Sigmoid colon (tissue), 7 donors: ENCODE data around the gene OGG1. TPM values are rescaled to one million over a fixed set of nuclear protein-coding genes. Genes with fewer than 3 reads are reported as not detected.
A peak's percentile ranks its signal among the peaks of the same experiment; 100 is the strongest.

Experiments
- DNase-seq: peaks from one replicate; pipeline ENCODE4 v3.0.0-alpha.2; 2019
- H3K27ac ChIP-seq, 4 donors: fragments of 200-600 bp; sonication (generic); one replicate each; pipeline ENCODE4 v1.5.1; 2016 to 2019; ENCODE audit warnings: mild to moderate bottlenecking in 1 of 4
- H3K27me3 ChIP-seq, 3 donors: fragments of 200-600 bp; sonication (generic); one replicate each; pipeline ENCODE4 v1.5.1; 2019; ENCODE audit warnings: mild to moderate bottlenecking in 1 of 3
- H3K36me3 ChIP-seq, 4 donors: fragments of 200-600 bp; sonication (generic); one replicate each; pipeline ENCODE4 v1.5.1; 2016 to 2019
- H3K4me1 ChIP-seq, 4 donors: fragments of 200-600 bp; sonication (generic); one replicate each; pipeline ENCODE4 v1.5.1; 2017 to 2019
- H3K4me3 ChIP-seq, 4 donors: fragments of 200-600 bp; sonication (generic); one replicate each; pipeline ENCODE4 v1.5.1; 2017 to 2019; ENCODE audit warnings: mild to moderate bottlenecking in 2 of 4, moderate library complexity in 1 of 4
- H3K9me3 ChIP-seq, 4 donors: fragments of 200-600 bp in 3 of 4; sonication (generic) in 3 of 4; one replicate each; pipeline versions ENCODE4 v1.5.1 to v1.6.1; 2013 to 2019
- CTCF ChIP-seq, 4 experiments: fragments of 450-650 bp in 3 of 4; fragments of 200-600 bp in 1 of 4; IDR thresholded peaks; one replicate each; pipeline ENCODE4 v1.5.1; 2016 to 2019; ENCODE audit warnings: antibody characterized with exemption in 4 of 4, mild to moderate bottlenecking in 3 of 4, moderate library complexity in 2 of 4
- EP300 ChIP-seq, 4 donors: sonication (generic); formaldehyde crosslinking; IDR thresholded peaks; one replicate each; pipeline ENCODE4 v1.6.1; 2017; ENCODE audit warnings: antibody characterized with exemption in 4 of 4
- POLR2A ChIP-seq, 2 donors: fragments of 450-650 bp; IDR thresholded peaks; one replicate each; pipeline ENCODE4 v1.6.1; 2016; ENCODE audit warnings: antibody characterized with exemption in 2 of 2, mild to moderate bottlenecking in 2 of 2, moderate library complexity in 2 of 2
- POLR2AphosphoS5 ChIP-seq, 4 donors: sonication (generic); formaldehyde crosslinking; IDR thresholded peaks; one replicate each; pipeline ENCODE4 v1.6.1; 2017; ENCODE audit warnings: antibody characterized with exemption in 4 of 4
- WGBS, 2 donors: extraction: QIAGEN DNeasy Blood & Tissue Kit; methylation state at CpG; one replicate each; pipeline ENCODE4 v1.1.7; 2013; 5-methylcytosine and 5-hydroxymethylcytosine counted together
- intact Hi-C: fragments of 100-400 bp; cut with DNase I; formaldehyde crosslinking; loops from one replicate; pipeline ENCODE4 v1.15.1; 2023
- polyA plus RNA-seq, 3 donors: library from polyadenylated mRNA; stranded (reverse); fragments of 200-250 nt; gene quantifications; one replicate each; pipeline ENCODE4 v1.2.3, GENCODE V29; 2013
- total RNA-seq, 4 donors: library from RNA; depleted of rRNA; stranded (reverse); fragments of >200 nt; gene quantifications; one replicate each; pipeline ENCODE4 v1.1.0, GENCODE V29; 2016
- donor health status: healthy with polysubstance abuse.
- donor health status: Bipolar disorder and iron deficiency.
- donor health status: healthy.

OGG1 gene
- total and polyA plus RNA-seq, 7 donors, result 15.6 to 34.6 (median 23.6) TPM

GRCh38 chr3:9730657-9731205 lies 19.0 kb upstream of the OGG1 start:
- H3K9me3 ChIP-seq, result no peaks in the 10 kb centered on the region
- peak overlapping the region; percentile 95 to 100 (median 98) for H3K4me3 ChIP-seq
- WGBS, 2 donors, result 1 to 2% methylated on average over 17 of the region's 17 CpGs
- DNase-seq, result no peak
- no peaks in the 10 kb centered on the region for H3K27me3 ChIP-seq
- TF ChIP-seq CTCF (IDR thresholded peaks at IDR 0.05) (no peak), EP300 (IDR thresholded peaks at IDR 0.05) (no peak), POLR2AphosphoS5 (IDR thresholded peaks at IDR 0.05) (peak in 1 of 4 donors; percentile 5), POLR2A (IDR thresholded peaks at IDR 0.05) (no peak)
- H3K4me1 ChIP-seq, result peaks cover 0 to 32% (median 29%) of the 10 kb centered on the region in 4 donors
- H3K27ac ChIP-seq, result peak overlapping the region; percentile 87 to 98 (median 94)
- H3K36me3 ChIP-seq, result peaks cover 0 to 19% (median 5%) of the 10 kb centered on the region in 4 donors
- intact Hi-C loops, result loop anchor here (1.0 to 5.0 kb wide), 5 partner anchors 19 to 297 kb away; partner anchors contain the start of genes ARPC4, CRELD1, FANCD2 and MTMR14

GRCh38 chr3:9731206-9732079 lies 18.3 kb upstream of the OGG1 start, which contains the start of gene BRPF1:
Gene BRPF1 (plus strand): TSS chr3:9731735. CDS start chr3:9734141, 2,406 bp downstream.
- DNase-seq, result peak; percentile 100
- WGBS, 2 donors, result 0 to 1% methylated on average over 88 of the region's 88 CpGs
- peak within 1 kb of the TSS; percentile 95 to 100 (median 98) for H3K4me3 ChIP-seq
- peaks cover 0 to 25% (median 10%) of the 10 kb centered on the region in 4 donors for H3K36me3 ChIP-seq
- H3K27ac ChIP-seq, result peak within 1 kb of the TSS; percentile 87 to 98 (median 94)
- no peaks in the 10 kb centered on the region for H3K27me3 ChIP-seq
- no peaks in the 10 kb centered on the region for H3K9me3 ChIP-seq
- peaks cover 0 to 32% (median 29%) of the 10 kb centered on the region in 4 donors for H3K4me1 ChIP-seq
- intact Hi-C loops, result loop anchor here (1.0 to 5.0 kb wide), 5 partner anchors 18 to 296 kb away; partner anchors contain the start of genes ARPC4, CRELD1, FANCD2 and MTMR14
- TF ChIP-seq EP300 (IDR thresholded peaks at IDR 0.05) (peak in 1 of 4 donors; percentile 6), POLR2AphosphoS5 (IDR thresholded peaks at IDR 0.05) (peak; percentile 24 to 86 (median 78)), CTCF (IDR thresholded peaks at IDR 0.05) (no peak), POLR2A (IDR thresholded peaks at IDR 0.05) (peak; percentile 47 to 51)

DNA sequence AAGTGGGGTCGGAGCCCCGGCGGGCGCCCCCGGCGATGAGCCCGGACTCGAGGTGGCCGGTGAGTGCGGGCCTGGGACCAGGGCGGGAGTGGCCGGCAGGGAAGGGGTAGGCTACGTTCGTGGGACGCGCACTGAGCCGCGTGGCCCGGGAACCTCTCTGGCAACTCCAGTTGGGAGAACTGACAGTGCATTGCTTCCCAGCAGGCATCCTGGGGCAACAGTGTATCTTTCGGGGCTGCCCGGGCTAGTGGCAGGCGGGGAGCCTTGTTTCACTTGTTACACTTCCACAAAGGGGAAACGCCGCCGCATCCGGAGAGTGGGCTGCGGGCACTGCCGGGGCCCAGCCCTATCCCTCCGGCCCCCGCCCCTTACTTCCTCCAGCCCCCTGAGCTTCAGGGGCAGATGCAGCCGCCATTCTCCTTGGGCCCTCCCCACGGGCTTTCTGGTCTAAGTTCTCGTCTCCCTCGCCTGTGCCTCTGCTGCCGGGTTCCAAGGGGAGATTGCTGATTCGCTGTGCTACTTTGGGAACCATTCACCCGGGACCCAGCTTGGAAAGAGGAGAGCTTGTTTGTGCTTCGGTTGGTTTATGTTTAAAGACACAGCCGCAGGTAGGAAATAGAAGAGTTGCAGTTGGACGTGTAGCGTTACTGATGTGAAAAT lies 17.5 kb upstream of the OGG1 start:
- no peak for DNase-seq
- Histone ChIP-seq H3K4me1 (peaks cover 0 to 32% (median 29%) of the 10 kb centered on the region in 4 donors), H3K36me3 (peaks cover 0 to 33% (median 16%) of the 10 kb centered on the region in 4 donors), H3K9me3 (no peaks in the 10 kb centered on the region), H3K27me3 (no peaks in the 10 kb centered on the region), H3K27ac (peak overlapping the region; percentile 87 to 98 (median 94)), H3K4me3 (peak overlapping the region; percentile 95 to 100 (median 98))
- TF ChIP-seq EP300 (IDR thresholded peaks at IDR 0.05) (no peak), POLR2A (IDR thresholded peaks at IDR 0.05) (no peak), POLR2AphosphoS5 (IDR thresholded peaks at IDR 0.05) (no peak), CTCF (IDR thresholded peaks at IDR 0.05) (no peak)
- WGBS, 2 donors, result 1% methylated on average over 41 of the region's 41 CpGs
- intact Hi-C loops, result loop anchor here (5.0 kb wide), 2 partner anchors 60 to 295 kb away; partner anchors contain the start of genes ARPC4, FANCD2 and TADA3

- peaks cover 0 to 38% (median 20%) of the 10 kb centered on the region in 4 donors for H3K36me3 ChIP-seq
- H3K9me3 ChIP-seq, result no peaks in the 10 kb centered on the region
- peak overlapping the region in 2 of 4 donors; percentile 91 to 97 for H3K27ac ChIP-seq
- peak overlapping the region; percentile 95 to 100 (median 98) for H3K4me3 ChIP-seq
- TF ChIP-seq POLR2AphosphoS5 (IDR thresholded peaks at IDR 0.05) (no peak), POLR2A (IDR thresholded peaks at IDR 0.05) (no peak), CTCF (IDR thresholded peaks at IDR 0.05) (no peak), EP300 (IDR thresholded peaks at IDR 0.05) (no peak)
- DNase-seq, result no peak
- H3K27me3 ChIP-seq, result no peaks in the 10 kb centered on the region
- intact Hi-C loops, result loop anchor here (5.0 kb wide), 2 partner anchors 60 to 295 kb away; partner anchors contain the start of genes ARPC4, FANCD2 and TADA3
- WGBS, 2 donors, result 46 to 50% methylated on average over 7 of the region's 7 CpGs
- H3K4me1 ChIP-seq, result peaks cover 0 to 32% (median 29%) of the 10 kb centered on the region in 4 donors
Measured at GRCh38 chr3:9732740-9733115, 17.0 kb upstream of the OGG1 start.
